Measurements from ENCODE around the gene STK10.
A peak's percentile ranks its signal among the peaks of the same experiment; 100 is the strongest.

The STK10 gene

DNA sequence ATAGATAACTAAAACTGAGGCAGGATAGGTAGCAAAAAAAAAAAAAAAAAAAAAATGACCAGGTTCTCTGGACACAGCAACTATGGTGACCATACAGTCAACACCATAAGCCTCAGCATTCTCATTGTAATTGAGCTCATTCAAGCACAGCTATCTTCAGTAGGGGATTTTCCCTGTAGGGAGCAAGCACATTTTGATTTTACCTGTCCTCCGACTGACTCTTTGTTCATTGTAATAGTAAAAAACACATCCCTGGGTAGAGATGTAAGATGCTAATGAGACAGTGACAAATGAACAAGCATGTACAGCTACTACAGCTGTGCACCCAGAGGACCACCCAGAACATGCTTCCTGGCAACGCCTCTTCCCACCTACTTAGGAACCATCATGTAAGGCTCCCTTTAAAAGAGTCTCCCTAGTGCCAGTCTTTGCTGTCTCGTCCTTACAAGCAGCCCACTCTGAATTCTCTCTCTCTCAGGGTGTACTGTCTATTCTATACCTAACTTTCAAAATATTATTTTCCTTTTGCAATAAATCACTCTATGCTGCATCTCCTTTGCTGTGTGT, 116.6 kb downstream of the STK10 start:
- no peak for ATAC-seq
- TF ChIP-seq CSDC2 (CRISPR knock-in tag; IDR thresholded peaks at IDR 0.05): no peak
- no peak for TF ChIP-seq ZC3H10 (CRISPR knock-in tag; IDR thresholded peaks at IDR 0.05)
- TF ChIP-seq BACH2 (CRISPR knock-in tag; IDR thresholded peaks at IDR 0.05; ENCODE audit: borderline replicate concordance): no peak
- no peak for TF ChIP-seq TCF4 (CRISPR knock-in tag; IDR thresholded peaks at IDR 0.05; ENCODE audit: borderline replicate concordance)
- TF ChIP-seq, protein P1, sequence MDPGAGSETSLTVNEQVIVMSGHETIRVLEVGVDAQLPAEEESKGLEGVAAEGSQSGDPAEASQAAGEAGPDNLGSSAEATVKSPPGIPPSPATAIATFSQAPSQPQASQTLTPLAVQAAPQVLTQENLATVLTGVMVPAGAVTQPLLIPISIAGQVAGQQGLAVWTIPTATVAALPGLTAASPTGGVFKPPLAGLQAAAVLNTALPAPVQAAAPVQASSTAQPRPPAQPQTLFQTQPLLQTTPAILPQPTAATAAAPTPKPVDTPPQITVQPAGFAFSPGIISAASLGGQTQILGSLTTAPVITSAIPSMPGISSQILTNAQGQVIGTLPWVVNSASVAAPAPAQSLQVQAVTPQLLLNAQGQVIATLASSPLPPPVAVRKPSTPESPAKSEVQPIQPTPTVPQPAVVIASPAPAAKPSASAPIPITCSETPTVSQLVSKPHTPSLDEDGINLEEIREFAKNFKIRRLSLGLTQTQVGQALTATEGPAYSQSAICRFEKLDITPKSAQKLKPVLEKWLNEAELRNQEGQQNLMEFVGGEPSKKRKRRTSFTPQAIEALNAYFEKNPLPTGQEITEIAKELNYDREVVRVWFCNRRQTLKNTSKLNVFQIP (CRISPR knock-in tag; IDR thresholded peaks at IDR 0.05; ENCODE audit: borderline replicate concordance, low read depth): no peak
- no peak for TF ChIP-seq TOX (CRISPR knock-in tag; IDR thresholded peaks at IDR 0.05; ENCODE audit: borderline replicate concordance)
- TF ChIP-seq, protein P2, sequence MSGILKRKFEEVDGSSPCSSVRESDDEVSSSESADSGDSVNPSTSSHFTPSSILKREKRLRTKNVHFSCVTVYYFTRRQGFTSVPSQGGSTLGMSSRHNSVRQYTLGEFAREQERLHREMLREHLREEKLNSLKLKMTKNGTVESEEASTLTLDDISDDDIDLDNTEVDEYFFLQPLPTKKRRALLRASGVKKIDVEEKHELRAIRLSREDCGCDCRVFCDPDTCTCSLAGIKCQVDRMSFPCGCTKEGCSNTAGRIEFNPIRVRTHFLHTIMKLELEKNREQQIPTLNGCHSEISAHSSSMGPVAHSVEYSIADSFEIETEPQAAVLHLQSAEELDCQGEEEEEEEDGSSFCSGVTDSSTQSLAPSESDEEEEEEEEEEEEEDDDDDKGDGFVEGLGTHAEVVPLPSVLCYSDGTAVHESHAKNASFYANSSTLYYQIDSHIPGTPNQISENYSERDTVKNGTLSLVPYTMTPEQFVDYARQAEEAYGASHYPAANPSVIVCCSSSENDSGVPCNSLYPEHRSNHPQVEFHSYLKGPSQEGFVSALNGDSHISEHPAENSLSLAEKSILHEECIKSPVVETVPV (CRISPR knock-in tag; IDR thresholded peaks at IDR 0.05): no peak
- TF ChIP-seq, protein P3, sequence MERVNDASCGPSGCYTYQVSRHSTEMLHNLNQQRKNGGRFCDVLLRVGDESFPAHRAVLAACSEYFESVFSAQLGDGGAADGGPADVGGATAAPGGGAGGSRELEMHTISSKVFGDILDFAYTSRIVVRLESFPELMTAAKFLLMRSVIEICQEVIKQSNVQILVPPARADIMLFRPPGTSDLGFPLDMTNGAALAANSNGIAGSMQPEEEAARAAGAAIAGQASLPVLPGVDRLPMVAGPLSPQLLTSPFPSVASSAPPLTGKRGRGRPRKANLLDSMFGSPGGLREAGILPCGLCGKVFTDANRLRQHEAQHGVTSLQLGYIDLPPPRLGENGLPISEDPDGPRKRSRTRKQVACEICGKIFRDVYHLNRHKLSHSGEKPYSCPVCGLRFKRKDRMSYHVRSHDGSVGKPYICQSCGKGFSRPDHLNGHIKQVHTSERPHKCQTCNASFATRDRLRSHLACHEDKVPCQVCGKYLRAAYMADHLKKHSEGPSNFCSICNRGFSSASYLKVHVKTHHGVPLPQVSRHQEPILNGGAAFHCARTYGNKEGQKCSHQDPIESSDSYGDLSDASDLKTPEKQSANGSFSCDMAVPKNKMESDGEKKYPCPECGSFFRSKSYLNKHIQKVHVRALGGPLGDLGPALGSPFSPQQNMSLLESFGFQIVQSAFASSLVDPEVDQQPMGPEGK (CRISPR knock-in tag; IDR thresholded peaks at IDR 0.05; ENCODE audit: borderline replicate concordance): no peak
- no peak for TF ChIP-seq PPARA (CRISPR knock-in tag; IDR thresholded peaks at IDR 0.05; ENCODE audit: borderline replicate concordance)
- no peak for TF ChIP-seq ISL1 (CRISPR knock-in tag; IDR thresholded peaks at IDR 0.05)

DNA sequence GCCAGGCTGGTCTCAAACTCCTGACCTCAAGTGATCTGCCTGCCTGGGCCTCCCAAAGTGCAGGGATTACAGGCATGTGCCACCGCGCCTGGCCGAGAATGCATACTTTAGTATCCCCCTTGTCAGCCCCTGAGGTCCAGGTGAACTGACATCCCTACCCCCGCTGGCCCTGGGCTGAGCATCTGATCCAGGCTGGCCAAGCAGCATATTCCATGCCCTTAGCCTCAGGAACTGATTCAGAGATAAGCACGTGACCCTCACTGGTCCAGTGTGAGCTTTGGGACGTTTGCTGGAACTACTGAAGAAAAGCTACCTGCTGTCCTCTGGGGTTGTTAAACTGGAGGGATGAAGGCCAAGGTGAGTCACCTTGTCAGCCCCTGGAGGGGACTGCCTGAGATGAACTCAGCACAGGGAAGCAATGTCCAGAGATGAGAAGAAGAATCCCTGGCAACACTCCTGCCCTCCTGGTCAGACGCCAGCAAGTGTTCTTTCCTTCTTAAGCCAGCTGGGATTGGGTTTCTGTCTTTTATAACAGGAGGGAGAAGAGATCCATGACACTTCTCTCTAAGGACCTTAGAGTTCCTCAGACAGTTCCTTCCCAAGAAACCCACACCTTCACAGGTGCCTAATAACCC, 122.5 kb downstream of the STK10 start:
- peak; percentile 78 for ATAC-seq
- TF ChIP-seq ESRRG (CRISPR knock-in tag; IDR thresholded peaks at IDR 0.05) (no peak), ARNTL (CRISPR knock-in tag; IDR thresholded peaks at IDR 0.05; ENCODE audit: borderline replicate concordance, low read depth) (no peak), PPARA (CRISPR knock-in tag; IDR thresholded peaks at IDR 0.05; ENCODE audit: borderline replicate concordance) (no peak), RARB (CRISPR knock-in tag; IDR thresholded peaks at IDR 0.05) (no peak), ZC3H10 (CRISPR knock-in tag; IDR thresholded peaks at IDR 0.05) (no peak), ZFP3 (CRISPR knock-in tag; IDR thresholded peaks at IDR 0.05) (no peak), ZNF70 (CRISPR knock-in tag; IDR thresholded peaks at IDR 0.05) (no peak), CSDC2 (CRISPR knock-in tag; IDR thresholded peaks at IDR 0.05) (no peak), TCF4 (CRISPR knock-in tag; IDR thresholded peaks at IDR 0.05; ENCODE audit: borderline replicate concordance) (no peak), ISL1 (CRISPR knock-in tag; IDR thresholded peaks at IDR 0.05) (no peak), ZNF8 (CRISPR knock-in tag; IDR thresholded peaks at IDR 0.05) (no peak), ZFP30 (CRISPR knock-in tag; IDR thresholded peaks at IDR 0.05) (no peak), SNAI2 (CRISPR knock-in tag; IDR thresholded peaks at IDR 0.05) (no peak), OSR1 (CRISPR knock-in tag; IDR thresholded peaks at IDR 0.05) (no peak), TOX (CRISPR knock-in tag; IDR thresholded peaks at IDR 0.05; ENCODE audit: borderline replicate concordance) (no peak)
- TF ChIP-seq, protein P3 (CRISPR knock-in tag; IDR thresholded peaks at IDR 0.05; ENCODE audit: borderline replicate concordance): no peak
- TF ChIP-seq, protein P2 (CRISPR knock-in tag; IDR thresholded peaks at IDR 0.05): no peak
- TF ChIP-seq, protein P1 (CRISPR knock-in tag; IDR thresholded peaks at IDR 0.05; ENCODE audit: borderline replicate concordance, low read depth): no peak
- TF ChIP-seq, protein P4, sequence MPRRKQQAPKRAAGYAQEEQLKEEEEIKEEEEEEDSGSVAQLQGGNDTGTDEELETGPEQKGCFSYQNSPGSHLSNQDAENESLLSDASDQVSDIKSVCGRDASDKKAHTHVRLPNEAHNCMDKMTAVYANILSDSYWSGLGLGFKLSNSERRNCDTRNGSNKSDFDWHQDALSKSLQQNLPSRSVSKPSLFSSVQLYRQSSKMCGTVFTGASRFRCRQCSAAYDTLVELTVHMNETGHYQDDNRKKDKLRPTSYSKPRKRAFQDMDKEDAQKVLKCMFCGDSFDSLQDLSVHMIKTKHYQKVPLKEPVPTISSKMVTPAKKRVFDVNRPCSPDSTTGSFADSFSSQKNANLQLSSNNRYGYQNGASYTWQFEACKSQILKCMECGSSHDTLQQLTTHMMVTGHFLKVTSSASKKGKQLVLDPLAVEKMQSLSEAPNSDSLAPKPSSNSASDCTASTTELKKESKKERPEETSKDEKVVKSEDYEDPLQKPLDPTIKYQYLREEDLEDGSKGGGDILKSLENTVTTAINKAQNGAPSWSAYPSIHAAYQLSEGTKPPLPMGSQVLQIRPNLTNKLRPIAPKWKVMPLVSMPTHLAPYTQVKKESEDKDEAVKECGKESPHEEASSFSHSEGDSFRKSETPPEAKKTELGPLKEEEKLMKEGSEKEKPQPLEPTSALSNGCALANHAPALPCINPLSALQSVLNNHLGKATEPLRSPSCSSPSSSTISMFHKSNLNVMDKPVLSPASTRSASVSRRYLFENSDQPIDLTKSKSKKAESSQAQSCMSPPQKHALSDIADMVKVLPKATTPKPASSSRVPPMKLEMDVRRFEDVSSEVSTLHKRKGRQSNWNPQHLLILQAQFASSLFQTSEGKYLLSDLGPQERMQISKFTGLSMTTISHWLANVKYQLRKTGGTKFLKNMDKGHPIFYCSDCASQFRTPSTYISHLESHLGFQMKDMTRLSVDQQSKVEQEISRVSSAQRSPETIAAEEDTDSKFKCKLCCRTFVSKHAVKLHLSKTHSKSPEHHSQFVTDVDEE (CRISPR knock-in tag; IDR thresholded peaks at IDR 0.05): no peak
